GM20431 (cell line): ENCODE results near the gene NEK7.
"Not testable (repeated sequence)": the region's sequence is repeated elsewhere in the genome, so short reads cannot be mapped to it uniquely, and the experiment has no call there.

Experiments used
- in situ Hi-C: fragments of 300-500 bp; cut with MseI, MboI; formaldehyde crosslinking; loops from one replicate; pipeline ENCODE4 v1.15.0; 2020; ENCODE audit warnings: low sequenced_read_pairs; ENCODE audit not compliant: unreplicated experiment

NEK7 gene

DNA sequence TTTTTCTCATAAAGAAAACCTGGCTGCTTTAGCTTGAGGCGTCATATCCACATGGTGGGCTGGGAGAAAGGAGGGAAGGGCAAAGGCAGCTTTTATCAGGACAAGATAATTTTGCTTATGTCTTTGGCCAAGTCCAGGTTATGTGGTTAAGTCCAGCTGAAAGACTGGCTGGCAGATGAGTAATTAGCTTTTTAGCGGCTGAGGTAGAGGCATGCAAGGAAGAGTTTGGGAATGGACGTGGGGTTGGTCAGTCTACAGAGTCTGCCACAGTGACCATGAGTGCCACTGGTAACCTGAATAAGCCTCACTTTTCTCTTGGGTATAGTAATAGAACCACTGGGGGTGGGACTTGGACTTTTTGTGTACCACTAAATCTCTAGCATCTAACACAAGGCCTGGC lies 39.8 kb downstream of the NEK7 start:
- in situ Hi-C loops = no loop called here

DNA sequence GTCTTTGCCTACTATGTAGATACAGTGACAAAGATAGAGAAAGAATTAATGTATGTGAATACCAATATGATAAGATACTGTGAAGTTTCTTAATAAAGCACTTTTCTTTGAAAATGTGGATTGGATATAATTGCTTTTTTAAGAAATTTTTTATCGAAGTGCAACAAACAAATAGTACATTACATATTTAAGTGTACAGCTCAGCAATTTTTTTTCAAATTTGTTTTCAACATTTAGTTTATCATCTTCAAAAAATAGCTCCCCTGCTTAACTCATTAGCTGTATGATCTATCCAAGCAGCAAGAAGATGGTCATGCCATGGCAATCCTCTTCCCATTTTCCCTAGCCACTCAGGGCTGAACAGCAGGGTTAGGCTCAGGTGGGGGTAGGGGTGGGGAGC lies 40.5 kb downstream of the NEK7 start:
- in situ Hi-C loops = no loop called here

- in situ Hi-C loops = no loop called here
Observed at GRCh38 chr1:198199105-198199504, 42.3 kb downstream of the NEK7 start.

GRCh38 chr1:198201956-198202784 lies 45.4 kb downstream of the NEK7 start:
- in situ Hi-C loops = no loop called here

DNA sequence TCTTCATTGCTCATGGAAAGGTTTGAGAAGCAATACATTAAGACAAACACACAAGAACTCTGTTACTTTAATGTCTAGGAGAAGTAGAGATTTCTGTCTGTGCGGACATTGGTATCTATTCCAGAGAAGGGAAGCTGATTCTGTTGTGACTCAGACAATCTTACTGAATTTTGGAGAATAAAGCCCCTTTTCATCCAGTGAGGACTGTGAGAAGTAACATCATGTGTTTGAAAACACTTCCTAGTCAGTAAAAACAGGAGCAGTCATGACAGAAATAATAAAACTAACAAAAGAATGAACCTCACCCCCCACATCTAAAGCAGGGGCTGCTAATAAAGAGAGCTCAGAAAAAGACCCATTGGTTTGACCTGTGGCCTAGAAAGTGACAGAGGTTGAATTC lies 46.6 kb downstream of the NEK7 start:
- in situ Hi-C loops = no loop called here

DNA sequence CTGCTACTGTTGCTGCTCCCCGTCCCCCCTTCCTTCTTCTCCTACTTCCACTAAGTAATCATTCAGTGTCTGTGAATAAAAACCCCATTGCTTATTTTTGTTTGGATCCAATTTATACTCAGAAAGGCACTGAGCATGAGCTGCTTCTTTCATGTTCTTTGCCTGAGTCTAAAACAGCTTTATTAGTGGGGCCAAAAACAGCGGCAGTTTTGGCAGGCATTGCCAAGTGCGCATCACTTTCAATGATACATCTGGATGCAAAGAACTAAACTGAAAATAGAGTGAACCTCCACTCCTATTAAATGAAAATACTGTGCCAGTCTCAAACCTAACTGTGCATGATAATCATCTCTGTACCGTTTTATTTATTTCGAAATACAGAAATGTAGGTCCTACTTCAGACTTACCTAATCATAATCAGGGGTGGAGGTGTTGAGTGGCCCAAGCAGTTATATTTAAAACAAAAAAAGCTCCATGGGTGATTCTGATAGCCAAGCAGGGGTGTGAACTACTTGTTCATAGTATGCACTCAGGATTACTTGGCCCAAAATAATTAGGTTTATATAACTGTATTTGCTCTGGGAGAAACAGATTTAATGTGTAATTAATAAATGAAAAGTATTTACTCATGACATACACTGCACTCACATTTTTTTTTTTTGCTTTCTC lies 48.4 kb downstream of the NEK7 start:
- in situ Hi-C loops = no loop called here

- in situ Hi-C loops = no loop called here
Observed at GRCh38 chr1:198206292-198206691, 49.5 kb downstream of the NEK7 start.

DNA sequence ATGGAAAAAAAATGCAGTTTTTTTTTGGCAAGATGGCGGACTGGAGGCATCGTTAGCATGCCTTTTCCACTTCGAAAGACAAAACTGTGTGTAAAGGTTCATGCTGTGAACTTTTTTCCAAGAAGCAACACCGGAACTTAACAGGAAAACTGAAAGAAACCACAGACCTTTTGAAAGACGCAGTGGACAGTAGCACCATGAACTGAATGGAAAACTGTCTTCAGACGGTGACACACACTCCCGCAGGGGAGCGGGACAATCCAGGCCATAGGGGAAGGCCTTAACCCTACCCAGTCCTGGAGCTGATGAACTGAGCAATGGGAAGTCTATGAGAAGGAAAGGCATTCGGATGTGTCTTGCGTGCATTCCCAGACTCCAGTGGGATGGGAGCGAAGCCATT lies 54.9 kb downstream of the NEK7 start:
- in situ Hi-C loops = no loop called here

- in situ Hi-C loops = no loop called here
Observed at GRCh38 chr1:198212126-198212525, 55.3 kb downstream of the NEK7 start.

- in situ Hi-C loops = no loop called here
Observed at GRCh38 chr1:198212675-198213074, 55.9 kb downstream of the NEK7 start.

DNA sequence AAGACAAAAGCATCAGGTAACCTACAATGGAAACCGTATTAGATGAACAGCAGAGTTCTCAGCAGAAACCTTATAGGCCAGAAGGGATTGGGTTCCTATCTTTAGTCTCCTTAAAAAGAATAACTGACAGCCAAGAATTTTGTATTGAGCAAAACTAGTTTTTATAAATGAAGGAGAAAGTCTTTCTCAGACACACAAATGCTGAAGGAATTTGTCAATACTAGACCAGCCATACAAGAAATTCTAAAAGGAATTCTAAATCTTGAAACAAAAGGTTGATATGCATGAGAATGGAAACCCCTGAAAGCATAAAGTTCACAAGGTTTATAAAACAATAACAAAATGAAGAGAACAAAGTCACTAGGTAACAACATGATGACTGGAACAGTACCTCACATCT lies 58.1 kb downstream of the NEK7 start:
- in situ Hi-C loops = no loop called here

- in situ Hi-C loops = no loop called here
Observed at GRCh38 chr1:198220428-198220827, 63.6 kb downstream of the NEK7 start.

DNA sequence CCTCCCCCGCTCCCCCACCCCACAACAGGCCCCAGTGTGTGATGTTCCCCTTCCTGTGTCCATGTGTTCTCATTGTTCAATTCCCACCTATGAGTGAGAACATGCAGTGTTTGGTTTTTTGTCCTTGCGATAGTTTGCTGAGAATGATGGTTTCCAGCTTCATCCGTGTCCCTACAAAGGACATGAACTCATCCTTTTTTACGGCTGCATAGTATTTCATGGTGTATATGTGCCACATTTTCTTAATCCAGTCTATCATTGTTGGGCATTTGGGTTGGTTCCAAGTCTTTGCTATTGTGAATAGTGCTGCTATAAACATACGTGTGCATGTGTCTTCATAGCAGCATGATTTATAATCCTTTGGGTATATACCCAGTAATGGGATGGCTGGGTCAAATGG lies 70.2 kb downstream of the NEK7 start:
- in situ Hi-C loops = not testable (repeated sequence)

DNA sequence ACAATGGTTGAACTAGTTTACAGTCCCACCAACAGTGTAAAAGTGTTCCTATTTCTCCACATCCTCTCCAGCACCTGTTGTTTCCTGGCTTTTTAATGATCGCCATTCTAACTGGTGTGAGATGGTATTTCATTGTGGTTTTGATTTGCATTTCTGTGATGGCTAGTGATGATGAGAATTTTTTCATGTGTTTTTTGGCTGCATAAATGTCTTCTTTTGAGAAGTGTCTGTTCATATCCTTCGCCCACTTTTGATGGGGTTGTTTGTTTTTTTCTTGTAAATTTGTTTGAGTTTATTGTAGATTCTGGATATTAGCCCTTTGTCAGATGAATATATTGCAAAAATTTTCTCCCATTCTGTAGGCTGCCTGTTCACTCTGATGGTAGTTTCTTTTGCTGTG lies 70.7 kb downstream of the NEK7 start:
- in situ Hi-C loops = not testable (repeated sequence)

- in situ Hi-C loops = no loop called here
Observed at GRCh38 chr1:198228925-198229324, 72.1 kb downstream of the NEK7 start.

GRCh38 chr1:198231779-198232178 lies 75.0 kb downstream of the NEK7 start:
- in situ Hi-C loops = no loop called here

GRCh38 chr1:198232378-198232777 lies 75.6 kb downstream of the NEK7 start:
- in situ Hi-C loops = no loop called here

DNA sequence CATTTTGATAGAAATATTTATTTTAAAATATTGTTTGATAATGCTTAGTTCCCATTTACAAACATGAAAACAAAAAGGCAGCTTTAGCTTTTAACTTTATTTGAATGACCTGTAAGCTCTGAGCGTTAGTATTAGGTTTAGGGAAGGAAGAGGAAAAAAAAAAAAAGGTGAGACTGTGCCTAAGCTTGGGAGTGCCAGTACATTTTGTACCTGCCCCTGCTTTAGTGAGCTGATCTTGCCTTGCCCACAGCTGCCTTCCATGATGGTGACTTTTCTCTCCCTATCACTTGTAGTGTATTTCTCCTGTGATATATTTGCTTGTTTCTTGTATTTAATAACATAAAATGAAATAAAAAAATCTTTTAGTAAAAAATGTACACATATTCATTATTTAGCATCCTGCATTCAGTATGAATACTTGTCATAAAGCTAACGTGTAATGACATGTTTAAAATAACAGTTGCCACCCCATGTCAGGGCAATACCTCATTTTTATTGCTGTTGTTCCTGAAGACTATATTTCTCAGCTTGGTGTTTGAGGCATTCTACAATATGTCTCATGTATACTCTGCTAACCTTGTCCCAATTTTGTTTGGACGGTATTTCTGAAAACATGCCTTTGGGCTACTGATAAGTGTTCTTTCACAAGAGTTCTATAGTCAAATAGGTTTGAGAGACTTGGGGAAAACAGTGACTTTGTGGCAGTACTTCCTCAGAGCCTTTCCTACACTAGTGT lies 76.3 kb downstream of the NEK7 start:
- in situ Hi-C loops = no loop called here

DNA sequence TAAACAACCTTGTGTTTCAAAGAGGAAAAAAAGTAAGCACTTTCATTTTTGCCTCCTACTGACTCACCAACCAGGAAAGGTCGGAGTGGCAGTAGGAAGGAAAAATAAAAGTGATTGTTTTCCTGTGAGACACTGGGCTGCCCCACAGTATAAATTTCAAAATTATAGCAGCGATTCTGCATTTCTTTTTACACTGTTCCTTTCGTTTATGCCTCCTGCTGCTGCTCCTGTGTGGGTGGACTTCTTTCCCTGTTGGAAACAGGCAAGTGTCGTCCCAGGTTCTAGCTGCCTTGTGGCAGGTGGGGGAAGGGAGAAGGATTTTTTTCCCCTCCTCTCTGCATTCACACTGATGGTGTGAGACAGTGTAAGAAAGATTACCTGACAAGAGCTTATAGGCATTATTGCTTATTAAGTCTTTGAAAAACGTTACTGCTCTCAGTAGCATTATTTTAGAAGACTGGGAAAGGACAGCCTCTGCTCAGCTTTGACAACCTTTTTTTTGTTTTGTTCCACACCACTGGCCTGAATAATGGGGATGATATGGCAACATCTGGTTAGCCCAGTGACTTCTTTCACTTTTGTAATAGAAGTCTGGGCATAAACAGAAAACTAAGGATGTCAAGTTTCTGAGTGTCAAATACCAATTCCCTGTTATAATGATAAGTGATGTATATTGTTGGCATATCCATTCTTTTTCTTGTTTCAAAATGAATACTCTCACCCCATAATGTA lies 77.9 kb downstream of the NEK7 start:
- in situ Hi-C loops = no loop called here

- in situ Hi-C loops = no loop called here
Observed at GRCh38 chr1:198238121-198238520, 81.3 kb downstream of the NEK7 start.
